ENCODE data around the gene KLHDC7B. TPM values are rescaled to one million over a fixed set of nuclear protein-coding genes. Genes with fewer than 3 reads are reported as not detected.
A peak's percentile ranks its signal among the peaks of the same experiment; 100 is the strongest.

Gene KLHDC7B
- total and polyA plus RNA-seq, 2 of the 13 experiments (the other 11 are each of a cell fraction or from before 2014, with no cell fraction given), result 0.11 TPM; not detected in 1

DNA sequence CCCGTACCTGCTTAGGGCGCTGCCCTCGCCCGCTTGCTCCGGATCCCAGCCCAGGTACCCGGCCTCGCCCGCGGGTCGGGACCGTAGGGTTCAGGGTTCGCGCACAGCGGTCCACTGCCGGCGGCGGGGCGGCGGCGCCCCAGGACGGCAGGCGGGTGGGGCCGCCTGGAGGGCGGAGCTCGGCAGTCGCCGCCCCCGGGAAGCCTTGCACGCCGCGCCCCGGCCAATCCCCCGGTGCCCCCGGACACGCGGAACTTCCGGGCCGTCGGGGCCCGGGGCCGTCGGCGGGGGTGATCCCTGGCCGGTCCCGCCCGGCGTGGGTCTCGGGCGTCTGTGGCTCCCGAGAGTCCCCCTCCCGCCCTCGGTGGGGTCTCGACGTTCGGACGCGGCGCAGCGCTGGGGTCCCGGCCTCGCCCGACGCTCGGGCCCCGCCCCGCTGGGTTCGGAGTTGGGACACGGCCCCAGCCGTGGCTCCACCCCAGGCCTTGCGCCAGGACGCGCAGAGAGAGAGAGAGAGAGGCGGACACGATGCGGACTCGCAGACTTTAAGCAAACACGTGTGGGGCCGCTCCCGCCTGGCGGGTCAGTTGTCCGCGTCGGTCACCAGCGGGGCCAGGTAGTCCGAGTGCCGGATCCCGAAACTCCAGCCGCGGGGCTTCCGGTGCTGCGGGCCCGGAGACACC is 15.7 kb upstream of the KLHDC7B start, which contains the start of gene TYMP (continued):
- TF ChIP-seq PBX2 (CRISPR knock-in tag; IDR thresholded peaks at IDR 0.05), result no peak
- no peak for TF ChIP-seq ATM (IDR thresholded peaks at IDR 0.05; ENCODE audit: borderline replicate concordance)
- TF ChIP-seq ZBTB21 (CRISPR knock-in tag; IDR thresholded peaks at IDR 0.05), result no peak
- TF ChIP-seq, protein P1, sequence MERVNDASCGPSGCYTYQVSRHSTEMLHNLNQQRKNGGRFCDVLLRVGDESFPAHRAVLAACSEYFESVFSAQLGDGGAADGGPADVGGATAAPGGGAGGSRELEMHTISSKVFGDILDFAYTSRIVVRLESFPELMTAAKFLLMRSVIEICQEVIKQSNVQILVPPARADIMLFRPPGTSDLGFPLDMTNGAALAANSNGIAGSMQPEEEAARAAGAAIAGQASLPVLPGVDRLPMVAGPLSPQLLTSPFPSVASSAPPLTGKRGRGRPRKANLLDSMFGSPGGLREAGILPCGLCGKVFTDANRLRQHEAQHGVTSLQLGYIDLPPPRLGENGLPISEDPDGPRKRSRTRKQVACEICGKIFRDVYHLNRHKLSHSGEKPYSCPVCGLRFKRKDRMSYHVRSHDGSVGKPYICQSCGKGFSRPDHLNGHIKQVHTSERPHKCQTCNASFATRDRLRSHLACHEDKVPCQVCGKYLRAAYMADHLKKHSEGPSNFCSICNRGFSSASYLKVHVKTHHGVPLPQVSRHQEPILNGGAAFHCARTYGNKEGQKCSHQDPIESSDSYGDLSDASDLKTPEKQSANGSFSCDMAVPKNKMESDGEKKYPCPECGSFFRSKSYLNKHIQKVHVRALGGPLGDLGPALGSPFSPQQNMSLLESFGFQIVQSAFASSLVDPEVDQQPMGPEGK (CRISPR knock-in tag; IDR thresholded peaks at IDR 0.05), result no peak; the same call in none of the 2 replicates
- peak in 1 of 2 experiments; percentile 60; a peak in 1 of 4 replicates for TF ChIP-seq HMGXB4 (CRISPR knock-in tag; IDR thresholded peaks at IDR 0.05; ENCODE audit: borderline replicate concordance in 1 of 2, low read depth in 1 of 2)
- no peak; a peak in 1 of 4 replicates for TF ChIP-seq NR2F1 (CRISPR knock-in tag; IDR thresholded peaks at IDR 0.05)
- no peak for TF ChIP-seq TOE1 (CRISPR knock-in tag; IDR thresholded peaks at IDR 0.05)
- TF ChIP-seq, protein P2, sequence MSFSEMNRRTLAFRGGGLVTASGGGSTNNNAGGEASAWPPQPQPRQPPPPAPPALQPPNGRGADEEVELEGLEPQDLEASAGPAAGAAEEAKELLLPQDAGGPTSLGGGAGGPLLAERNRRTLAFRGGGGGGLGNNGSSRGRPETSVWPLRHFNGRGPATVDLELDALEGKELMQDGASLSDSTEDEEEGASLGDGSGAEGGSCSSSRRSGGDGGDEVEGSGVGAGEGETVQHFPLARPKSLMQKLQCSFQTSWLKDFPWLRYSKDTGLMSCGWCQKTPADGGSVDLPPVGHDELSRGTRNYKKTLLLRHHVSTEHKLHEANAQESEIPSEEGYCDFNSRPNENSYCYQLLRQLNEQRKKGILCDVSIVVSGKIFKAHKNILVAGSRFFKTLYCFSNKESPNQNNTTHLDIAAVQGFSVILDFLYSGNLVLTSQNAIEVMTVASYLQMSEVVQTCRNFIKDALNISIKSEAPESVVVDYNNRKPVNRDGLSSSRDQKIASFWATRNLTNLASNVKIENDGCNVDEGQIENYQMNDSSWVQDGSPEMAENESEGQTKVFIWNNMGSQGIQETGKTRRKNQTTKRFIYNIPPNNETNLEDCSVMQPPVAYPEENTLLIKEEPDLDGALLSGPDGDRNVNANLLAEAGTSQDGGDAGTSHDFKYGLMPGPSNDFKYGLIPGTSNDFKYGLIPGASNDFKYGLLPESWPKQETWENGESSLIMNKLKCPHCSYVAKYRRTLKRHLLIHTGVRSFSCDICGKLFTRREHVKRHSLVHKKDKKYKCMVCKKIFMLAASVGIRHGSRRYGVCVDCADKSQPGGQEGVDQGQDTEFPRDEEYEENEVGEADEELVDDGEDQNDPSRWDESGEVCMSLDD (CRISPR knock-in tag; IDR thresholded peaks at IDR 0.05; ENCODE audit: borderline replicate concordance), result peak; percentile 70
- TF ChIP-seq ETV6 (CRISPR knock-in tag; conservative IDR thresholded peaks at IDR 0.05), result no peak
- TF ChIP-seq ZNF234 (CRISPR knock-in tag; conservative IDR thresholded peaks at IDR 0.05), result peak; percentile 35
- no peak for TF ChIP-seq ZNF251 (CRISPR knock-in tag; IDR thresholded peaks at IDR 0.05)
- TF ChIP-seq SPEN (CRISPR knock-in tag; IDR thresholded peaks at IDR 0.05; ENCODE audit: low read depth), result 0 out of 2 replicates have a peak, but pooled peaks have one; percentile 73
- TF ChIP-seq ZNF414 (CRISPR knock-in tag; IDR thresholded peaks at IDR 0.05), result no peak
- TF ChIP-seq PRMT3 (CRISPR knock-in tag; IDR thresholded peaks at IDR 0.05; ENCODE audit: borderline replicate concordance, low read depth), result no peak
- TF ChIP-seq, protein P3, sequence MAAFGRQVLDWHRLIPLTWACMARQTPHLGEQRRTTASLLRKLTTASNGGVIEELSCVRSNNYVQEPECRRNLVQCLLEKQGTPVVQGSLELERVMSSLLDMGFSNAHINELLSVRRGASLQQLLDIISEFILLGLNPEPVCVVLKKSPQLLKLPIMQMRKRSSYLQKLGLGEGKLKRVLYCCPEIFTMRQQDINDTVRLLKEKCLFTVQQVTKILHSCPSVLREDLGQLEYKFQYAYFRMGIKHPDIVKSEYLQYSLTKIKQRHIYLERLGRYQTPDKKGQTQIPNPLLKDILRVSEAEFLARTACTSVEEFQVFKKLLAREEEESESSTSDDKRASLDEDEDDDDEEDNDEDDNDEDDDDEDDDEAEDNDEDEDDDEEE (CRISPR knock-in tag; IDR thresholded peaks at IDR 0.05), result no peak; the same call in 1 of the 2 replicates
- TF ChIP-seq ARID2 (CRISPR knock-in tag; IDR thresholded peaks at IDR 0.05; ENCODE audit: borderline replicate concordance), result no peak
- no peak; the same call in 1 of the 2 replicates for TF ChIP-seq ZSCAN31 (CRISPR knock-in tag; IDR thresholded peaks at IDR 0.05; ENCODE audit: low read depth)
- TF ChIP-seq STAT5B (CRISPR knock-in tag; IDR thresholded peaks at IDR 0.05), result no peak
- TF ChIP-seq PHF5A (CRISPR knock-in tag; IDR thresholded peaks at IDR 0.05; ENCODE audit: low read depth, unreplicated experiment), result no peak
